Measurements from ENCODE around the gene STAM. TPM values are rescaled to one million over a fixed set of nuclear protein-coding genes. Genes with fewer than 3 reads are reported as not detected.
A peak's percentile ranks its signal among the peaks of the same experiment; 100 is the strongest.

Gene STAM
- total RNA-seq, 2 experiments from 2014 or later = 12.9 to 18.2 TPM

GRCh38 chr10:17662193-17663138 lies 18.5 kb downstream of the STAM start:
- BruUV-seq (replicated peaks) = TSS peak; percentile 23
- TF ChIP-seq EZH2phosphoT487 (IDR thresholded peaks at IDR 0.05; ENCODE audit: borderline replicate concordance, low read depth, low read length) (no peak), CTCF (conservative IDR thresholded peaks at IDR 0.05; ENCODE audit: low read length) (no peak)
- intact Hi-C loops (cut with micrococcal nuclease; ENCODE audit: unreplicated experiment) = no loop called here
- Histone ChIP-seq H3K27ac (ENCODE audit: low read depth, low read length, poor library complexity, severe bottlenecking) (no peak overlapping the region), H3K36me3 (ENCODE audit: insufficient read depth, low read length) (peaks cover 26% of the 10 kb centered on the region), H3K4me3 (ENCODE audit: low read depth, low read length, poor library complexity, severe bottlenecking) (no peak overlapping the region), H3K9me2 (ENCODE audit: insufficient read depth, low read length) (no peaks in the 10 kb centered on the region), H3K79me2 (ENCODE audit: insufficient read depth, low read depth, low read length) (peaks cover 49% of the 10 kb centered on the region), H3K9me3 (ENCODE audit: low read length) (no peaks in the 10 kb centered on the region), H3K4me1 (ENCODE audit: insufficient read depth, low read length, poor library complexity, severe bottlenecking) (no peaks in the 10 kb centered on the region), H2AFZ (ENCODE audit: low read length) (no peak overlapping the region), H3K4me2 (ENCODE audit: low read length) (no peak overlapping the region), H4K20me1 (ENCODE audit: insufficient read depth, low read length) (no peaks in the 10 kb centered on the region)
- no peak for DNase-seq (ENCODE audit: low spot score)
- ChIA-PET POLR2A (interaction anchor here (0.6 to 1.1 kb wide), 5 partner anchors 9 to 292 kb away, joined by 3 to 5 read pairs (median 4); partner anchors contain the start of gene STAM), CTCF (ENCODE audit: unreplicated experiment) (no interaction called here)

GRCh38 chr10:17663450-17663849 lies 19.5 kb downstream of the STAM start:
- Histone ChIP-seq H3K4me2 (ENCODE audit: low read length) (no peak overlapping the region), H2AFZ (ENCODE audit: low read length) (no peak overlapping the region), H3K4me3 (ENCODE audit: low read depth, low read length, poor library complexity, severe bottlenecking) (no peak overlapping the region), H3K79me2 (ENCODE audit: insufficient read depth, low read depth, low read length) (peaks cover 39% of the 10 kb centered on the region), H3K9me2 (ENCODE audit: insufficient read depth, low read length) (no peaks in the 10 kb centered on the region), H3K9me3 (ENCODE audit: low read length) (no peaks in the 10 kb centered on the region), H3K36me3 (ENCODE audit: insufficient read depth, low read length) (peaks cover 26% of the 10 kb centered on the region), H3K27ac (ENCODE audit: low read depth, low read length, poor library complexity, severe bottlenecking) (no peak overlapping the region), H4K20me1 (ENCODE audit: insufficient read depth, low read length) (peaks cover 3% of the 10 kb centered on the region; the same call in 1 of the 2 replicates), H3K4me1 (ENCODE audit: insufficient read depth, low read length, poor library complexity, severe bottlenecking) (no peaks in the 10 kb centered on the region)
- DNase-seq (ENCODE audit: low spot score) = no peak
- CTCF ChIA-PET (ENCODE audit: unreplicated experiment) = no interaction called here
- no peak for TF ChIP-seq EZH2phosphoT487 (IDR thresholded peaks at IDR 0.05; ENCODE audit: borderline replicate concordance, low read depth, low read length)
- TF ChIP-seq CTCF (conservative IDR thresholded peaks at IDR 0.05; ENCODE audit: low read length) = no peak
- no TSS peak for BruUV-seq (replicated peaks)
- POLR2A ChIA-PET = interaction anchor here (1.1 kb wide), 1 partner anchor 18 kb away, joined by 4 read pairs; no protein-coding TSS in a partner anchor
- intact Hi-C loops (cut with micrococcal nuclease; ENCODE audit: unreplicated experiment) = no loop called here

- ChIA-PET POLR2A (interaction anchor here (0.7 kb wide), 1 partner anchor 19 kb away, joined by 3 read pairs; no protein-coding TSS in a partner anchor), CTCF (ENCODE audit: unreplicated experiment) (no interaction called here)
Measured at GRCh38 chr10:17665747-17666146, 21.8 kb downstream of the STAM start.

More at GRCh38 chr10:17665747-17666146, 21.8 kb downstream of the STAM start:
- Histone ChIP-seq H2AFZ (ENCODE audit: low read length) (no peak overlapping the region), H4K20me1 (ENCODE audit: insufficient read depth, low read length) (peaks cover 12% of the 10 kb centered on the region; the same call in 1 of the 2 replicates), H3K9me3 (ENCODE audit: low read length) (no peaks in the 10 kb centered on the region), H3K36me3 (ENCODE audit: insufficient read depth, low read length) (peaks cover 21% of the 10 kb centered on the region), H3K79me2 (ENCODE audit: insufficient read depth, low read depth, low read length) (peaks cover 34% of the 10 kb centered on the region; the same call in 1 of the 2 replicates), H3K27ac (ENCODE audit: low read depth, low read length, poor library complexity, severe bottlenecking) (no peak overlapping the region), H3K4me3 (ENCODE audit: low read depth, low read length, poor library complexity, severe bottlenecking) (no peak overlapping the region), H3K9me2 (ENCODE audit: insufficient read depth, low read length) (no peaks in the 10 kb centered on the region), H3K4me2 (ENCODE audit: low read length) (no peak overlapping the region), H3K4me1 (ENCODE audit: insufficient read depth, low read length, poor library complexity, severe bottlenecking) (no peaks in the 10 kb centered on the region)
- intact Hi-C loops (cut with micrococcal nuclease; ENCODE audit: unreplicated experiment) = no loop called here
- no peak for DNase-seq (ENCODE audit: low spot score)
- no TSS peak for BruUV-seq (replicated peaks)
- TF ChIP-seq CTCF (conservative IDR thresholded peaks at IDR 0.05; ENCODE audit: low read length) (no peak), EZH2phosphoT487 (IDR thresholded peaks at IDR 0.05; ENCODE audit: borderline replicate concordance, low read depth, low read length) (no peak)
